BLaER1 treated with 17β-estradiol and CSF1 and Interleukin-3, amounts not matched to agents 10 nM and 100 nM (cell line): ENCODE data around the gene DCAF6.

ENCODE experiments used
- H3K27ac ChIP-seq, 11 experiments: shearing (Covaris generic); formaldehyde crosslinking; 2 replicates each; pipeline ENCODE4 v1.8.1; 2022
- H3K27me3 ChIP-seq, 11 experiments: shearing (Covaris generic); formaldehyde crosslinking; 2 replicates each; pipeline ENCODE4 v1.8.1; 2022
- H3K36me3 ChIP-seq, 11 experiments: shearing (Covaris generic); formaldehyde crosslinking; 2 replicates each; pipeline ENCODE4 v1.8.1; 2022
- H3K4me1 ChIP-seq, 10 experiments: shearing (Covaris generic); formaldehyde crosslinking; 2 replicates each; pipeline ENCODE4 v1.8.1; 2022
- H3K4me2 ChIP-seq, 11 experiments: shearing (Covaris generic); formaldehyde crosslinking; 2 replicates each; pipeline ENCODE4 v1.8.1; 2022
- H3K4me3 ChIP-seq, 10 experiments: shearing (Covaris generic); formaldehyde crosslinking; 2 replicates each; pipeline ENCODE4 v1.8.1; 2022
- H3K9ac ChIP-seq, 11 experiments: shearing (Covaris generic); formaldehyde crosslinking; 2 replicates each; pipeline ENCODE4 v1.8.1; 2022
- H3K9me3 ChIP-seq, 11 experiments: shearing (Covaris generic); formaldehyde crosslinking; replicated peaks in 1 of 11; 2 replicates each; pipeline ENCODE4 v1.8.1; 2022
- H4K20me1 ChIP-seq, 11 experiments: shearing (Covaris generic); formaldehyde crosslinking; 2 replicates each; pipeline ENCODE4 v1.8.1; 2022
- Cebpa-rat ChIP-seq, 11 experiments: shearing (Covaris generic); IDR thresholded peaks; 2 replicates each; pipeline ENCODE4 v1.8.1; 2022

The DCAF6 gene

DNA sequence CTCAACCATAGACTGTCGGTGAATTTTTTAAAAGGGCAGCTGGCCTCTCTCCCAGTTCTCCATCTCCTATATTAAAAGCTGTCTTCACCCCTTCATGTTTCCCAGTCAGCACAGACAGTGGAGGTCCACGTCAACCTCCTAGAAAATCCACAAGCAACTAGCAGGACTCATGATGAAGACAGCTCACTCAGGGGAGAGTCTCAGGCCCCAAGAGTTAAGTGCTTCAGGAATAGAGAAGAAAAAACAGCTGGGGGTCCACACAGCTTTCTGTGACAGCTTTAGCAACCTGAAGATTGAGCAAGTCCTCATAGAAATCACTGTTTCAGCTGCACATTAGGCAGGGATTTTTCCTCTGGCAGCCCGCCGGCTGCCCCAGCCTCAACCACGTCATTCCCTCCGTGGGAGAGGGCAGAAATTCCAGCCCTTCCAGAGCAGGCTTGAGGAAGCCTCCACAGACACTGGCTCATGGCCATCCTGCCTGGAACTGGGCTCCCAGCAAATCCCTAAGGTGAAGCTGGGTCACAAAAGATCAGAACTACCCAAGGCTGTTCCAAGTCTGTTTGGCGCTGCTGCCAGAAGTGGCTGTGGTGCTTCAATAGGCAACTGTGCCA, 185.0 kb downstream of the DCAF6 start:
- no peaks in the 10 kb centered on the region for H3K4me1 ChIP-seq
- no peaks in the 10 kb centered on the region for H3K27me3 ChIP-seq
- H3K36me3 ChIP-seq, result no peaks in the 10 kb centered on the region; a peak in 2 of 22 replicates
- H3K9me3 ChIP-seq, result peaks cover 13 to 18% (median 14%) of the 10 kb centered on the region in 11 experiments
- no peaks in the 10 kb centered on the region for H4K20me1 ChIP-seq
- H3K9ac ChIP-seq, result no peak overlapping the region
- H3K4me3 ChIP-seq, result no peak overlapping the region
- no peak overlapping the region for H3K4me2 ChIP-seq
- no peak overlapping the region for H3K27ac ChIP-seq
- TF ChIP-seq Cebpa-rat (IDR thresholded peaks at IDR 0.05), result no peak

- no peaks in the 10 kb centered on the region for H4K20me1 ChIP-seq
- H3K4me1 ChIP-seq, result no peaks in the 10 kb centered on the region
- no peak overlapping the region for H3K27ac ChIP-seq
- no peak overlapping the region for H3K9ac ChIP-seq
- H3K27me3 ChIP-seq, result no peaks in the 10 kb centered on the region
- H3K9me3 ChIP-seq, result peaks cover 17 to 28% (median 21%) of the 10 kb centered on the region in 11 experiments
- no peak for TF ChIP-seq Cebpa-rat (IDR thresholded peaks at IDR 0.05)
- no peak overlapping the region for H3K4me3 ChIP-seq
- H3K4me2 ChIP-seq, result no peak overlapping the region
- H3K36me3 ChIP-seq, result no peaks in the 10 kb centered on the region; a peak in 3 of 22 replicates
These were observed 188.6 kb downstream of the DCAF6 start for GRCh38 chr1:168125051-168125450.
